ENCODE data around the gene IL17RA. TPM values are rescaled to one million over a fixed set of nuclear protein-coding genes. Genes with fewer than 3 reads are reported as not detected.

The IL17RA gene
- total and polyA plus RNA-seq, 2 donors (not counting 3 experiments of a cell fraction or from before 2014, with no cell fraction given) = 13.0 to 19.3 TPM

DNA sequence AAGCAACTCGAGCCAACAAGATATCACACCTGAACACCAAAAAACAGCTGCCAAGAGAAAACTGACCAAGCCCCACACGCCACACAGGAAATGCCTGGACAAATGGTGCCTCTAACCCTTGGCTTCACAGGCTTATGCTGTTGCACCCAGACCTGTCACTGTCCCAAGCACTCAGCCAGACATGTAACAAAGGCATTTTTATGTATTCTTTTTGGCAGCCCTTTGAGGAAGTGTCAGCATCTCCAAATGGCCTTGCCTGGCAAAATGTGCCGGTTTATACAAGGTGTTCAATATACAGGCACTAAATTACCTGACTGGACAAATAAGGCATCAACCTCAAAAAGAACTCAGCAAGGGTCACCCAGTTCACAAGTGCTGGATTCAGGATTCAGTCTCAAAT lies 68.2 kb downstream of the IL17RA start:
- no TSS peak for BruUV-seq (replicated peaks)
- Histone ChIP-seq H3K79me2 (ENCODE audit: control insufficient read depth, insufficient read depth, low read length) (peaks cover 41% of the 10 kb centered on the region), H3K9ac (replicated peaks; ENCODE audit: extremely low read depth, insufficient read depth, low read length) (no peak overlapping the region), H3K27ac (ENCODE audit: insufficient read depth, low read depth, low read length) (no peak overlapping the region), H3K4me1 (ENCODE audit: control insufficient read depth, extremely low read depth, insufficient read depth, low read length) (peaks cover 4% of the 10 kb centered on the region), H2AFZ (ENCODE audit: low read depth, low read length) (no peak overlapping the region), H3K4me3 (replicated peaks in 1 of 3; ENCODE audit: insufficient read depth in 1 of 3, low read depth in 1 of 3, low read length in 3 of 3) (no peak overlapping the region), H3K9me1 (replicated peaks; ENCODE audit: control insufficient read depth, extremely low read depth, insufficient read depth, low read length) (no peaks in the 10 kb centered on the region), H3K36me3 (ENCODE audit: control insufficient read depth in 2 of 2, extremely low read depth in 1 of 2, insufficient read depth in 2 of 2, low read length in 2 of 2) (peaks cover 0 to 3% of the 10 kb centered on the region in 2 experiments), H3K4me2 (ENCODE audit: insufficient read depth, low read length) (no peak overlapping the region), H4K20me1 (replicated peaks; ENCODE audit: control insufficient read depth, extremely low read depth, insufficient read depth, low read length) (no peaks in the 10 kb centered on the region), H3K27me3 (ENCODE audit: control insufficient read depth in 2 of 2, insufficient read depth in 2 of 2, low read length in 2 of 2) (no peaks in the 10 kb centered on the region), H3K9me3 (replicated peaks; ENCODE audit: control insufficient read depth, insufficient read depth, low read length) (no peaks in the 10 kb centered on the region)
- TF ChIP-seq EZH2 (IDR thresholded peaks at IDR 0.05; ENCODE audit: borderline replicate concordance, low read depth, low read length, severe bottlenecking) (no peak), POLR2AphosphoS5 (IDR thresholded peaks at IDR 0.05; ENCODE audit: insufficient read depth, low read depth, low read length) (no peak), JUN (IDR thresholded peaks at IDR 0.05; ENCODE audit: borderline replicate concordance, insufficient read depth, insufficient read length, low read depth) (no peak), MYC (IDR thresholded peaks at IDR 0.05; ENCODE audit: low read depth, low read length) (no peak), POLR2A (IDR thresholded peaks at IDR 0.05; ENCODE audit: low read depth, low read length) (no peak), FOS (IDR thresholded peaks at IDR 0.05; ENCODE audit: borderline replicate concordance, insufficient read depth, low read length) (no peak), GATA2 (IDR thresholded peaks at IDR 0.05; ENCODE audit: insufficient read depth, insufficient read length, low read depth, low read length) (no peak)
- TF ChIP-seq, protein P1, sequence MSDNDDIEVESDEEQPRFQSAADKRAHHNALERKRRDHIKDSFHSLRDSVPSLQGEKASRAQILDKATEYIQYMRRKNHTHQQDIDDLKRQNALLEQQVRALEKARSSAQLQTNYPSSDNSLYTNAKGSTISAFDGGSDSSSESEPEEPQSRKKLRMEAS (IDR thresholded peaks at IDR 0.05; ENCODE audit: insufficient read depth, insufficient read length) = no peak
- TF ChIP-seq, protein P2, sequence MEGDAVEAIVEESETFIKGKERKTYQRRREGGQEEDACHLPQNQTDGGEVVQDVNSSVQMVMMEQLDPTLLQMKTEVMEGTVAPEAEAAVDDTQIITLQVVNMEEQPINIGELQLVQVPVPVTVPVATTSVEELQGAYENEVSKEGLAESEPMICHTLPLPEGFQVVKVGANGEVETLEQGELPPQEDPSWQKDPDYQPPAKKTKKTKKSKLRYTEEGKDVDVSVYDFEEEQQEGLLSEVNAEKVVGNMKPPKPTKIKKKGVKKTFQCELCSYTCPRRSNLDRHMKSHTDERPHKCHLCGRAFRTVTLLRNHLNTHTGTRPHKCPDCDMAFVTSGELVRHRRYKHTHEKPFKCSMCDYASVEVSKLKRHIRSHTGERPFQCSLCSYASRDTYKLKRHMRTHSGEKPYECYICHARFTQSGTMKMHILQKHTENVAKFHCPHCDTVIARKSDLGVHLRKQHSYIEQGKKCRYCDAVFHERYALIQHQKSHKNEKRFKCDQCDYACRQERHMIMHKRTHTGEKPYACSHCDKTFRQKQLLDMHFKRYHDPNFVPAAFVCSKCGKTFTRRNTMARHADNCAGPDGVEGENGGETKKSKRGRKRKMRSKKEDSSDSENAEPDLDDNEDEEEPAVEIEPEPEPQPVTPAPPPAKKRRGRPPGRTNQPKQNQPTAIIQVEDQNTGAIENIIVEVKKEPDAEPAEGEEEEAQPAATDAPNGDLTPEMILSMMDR (IDR thresholded peaks at IDR 0.05; ENCODE audit: extremely low read depth in 1 of 2, insufficient read depth in 1 of 2, low read depth in 1 of 2, low read length in 2 of 2) = no peak
- DNase-seq (ENCODE audit: low read depth, low spot score) (no peak), FAIRE-seq (no peak)
- intact Hi-C loops (cut with micrococcal nuclease) = no loop called here
- dilution Hi-C loops (cut with MboI; ENCODE audit: extremely low pct_ligation_motif_present, low sequenced_read_pairs) = no loop called here
- ChIA-PET CTCF (interaction anchor here (0.9 kb wide), 1 partner anchor 18 kb away, joined by 3 read pairs; no protein-coding TSS in a partner anchor), POLR2A (no interaction called here)
